DLD1 (cell line): ENCODE measurements around the gene URGCP.

Source experiments
- in situ Hi-C: cut with HindIII; loops from 2 replicates; pipeline ENCODE4 v1.10.0; 2017; ENCODE audit warnings: low sequenced_read_pairs

Gene URGCP, protein sequence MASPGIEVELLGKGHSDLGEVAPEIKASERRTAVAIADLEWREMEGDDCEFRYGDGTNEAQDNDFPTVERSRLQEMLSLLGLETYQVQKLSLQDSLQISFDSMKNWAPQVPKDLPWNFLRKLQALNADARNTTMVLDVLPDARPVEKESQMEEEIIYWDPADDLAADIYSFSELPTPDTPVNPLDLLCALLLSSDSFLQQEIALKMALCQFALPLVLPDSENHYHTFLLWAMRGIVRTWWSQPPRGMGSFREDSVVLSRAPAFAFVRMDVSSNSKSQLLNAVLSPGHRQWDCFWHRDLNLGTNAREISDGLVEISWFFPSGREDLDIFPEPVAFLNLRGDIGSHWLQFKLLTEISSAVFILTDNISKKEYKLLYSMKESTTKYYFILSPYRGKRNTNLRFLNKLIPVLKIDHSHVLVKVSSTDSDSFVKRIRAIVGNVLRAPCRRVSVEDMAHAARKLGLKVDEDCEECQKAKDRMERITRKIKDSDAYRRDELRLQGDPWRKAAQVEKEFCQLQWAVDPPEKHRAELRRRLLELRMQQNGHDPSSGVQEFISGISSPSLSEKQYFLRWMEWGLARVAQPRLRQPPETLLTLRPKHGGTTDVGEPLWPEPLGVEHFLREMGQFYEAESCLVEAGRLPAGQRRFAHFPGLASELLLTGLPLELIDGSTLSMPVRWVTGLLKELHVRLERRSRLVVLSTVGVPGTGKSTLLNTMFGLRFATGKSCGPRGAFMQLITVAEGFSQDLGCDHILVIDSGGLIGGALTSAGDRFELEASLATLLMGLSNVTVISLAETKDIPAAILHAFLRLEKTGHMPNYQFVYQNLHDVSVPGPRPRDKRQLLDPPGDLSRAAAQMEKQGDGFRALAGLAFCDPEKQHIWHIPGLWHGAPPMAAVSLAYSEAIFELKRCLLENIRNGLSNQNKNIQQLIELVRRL

DNA sequence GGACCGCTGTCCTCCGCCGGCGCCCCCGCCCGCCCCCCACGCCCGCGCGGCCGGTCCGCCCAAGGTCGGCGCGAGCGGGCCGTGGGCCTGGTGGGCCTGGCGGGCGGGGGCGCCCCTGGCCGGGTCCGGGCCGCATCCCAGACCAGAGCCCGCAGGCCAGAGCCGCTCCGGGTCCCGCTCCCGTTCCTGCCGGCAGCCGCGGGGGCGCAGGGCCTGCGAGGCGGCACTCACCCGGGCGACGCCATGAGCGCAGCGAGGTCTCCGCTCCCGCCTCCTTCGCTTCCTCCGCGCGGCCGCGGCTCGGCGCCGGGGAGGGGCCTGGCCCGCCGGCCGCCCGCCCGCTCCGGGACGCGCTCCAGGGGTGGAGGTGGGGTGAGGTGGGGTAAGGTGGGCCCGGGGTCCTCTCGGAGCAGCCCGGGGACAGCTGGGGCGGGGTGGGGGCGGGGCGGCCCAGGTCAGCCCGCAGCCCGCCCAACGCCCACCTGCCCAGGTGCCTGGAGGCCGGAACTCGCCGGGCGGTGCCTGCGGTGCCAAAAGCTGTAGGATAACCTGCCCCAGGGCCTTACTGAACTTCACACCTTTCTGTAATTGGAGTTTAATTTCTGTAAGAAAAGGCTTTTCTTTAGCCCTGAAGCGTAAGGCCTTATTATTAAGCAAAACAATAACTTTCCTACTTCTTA lies at the start of gene URGCP:
URGCP (minus strand) TSS at position 266 of the 680 bp plus-strand sequence; CDS start at position 245, 21 bp downstream.
- in situ Hi-C loops, result no loop called here

GRCh38 chr7:43956027-43956426 lies 49.6 kb upstream of the URGCP start:
- in situ Hi-C loops, result no loop called here

- in situ Hi-C loops, result no loop called here
Observed at GRCh38 chr7:43954524-43955228, 48.3 kb upstream of the URGCP start.

DNA sequence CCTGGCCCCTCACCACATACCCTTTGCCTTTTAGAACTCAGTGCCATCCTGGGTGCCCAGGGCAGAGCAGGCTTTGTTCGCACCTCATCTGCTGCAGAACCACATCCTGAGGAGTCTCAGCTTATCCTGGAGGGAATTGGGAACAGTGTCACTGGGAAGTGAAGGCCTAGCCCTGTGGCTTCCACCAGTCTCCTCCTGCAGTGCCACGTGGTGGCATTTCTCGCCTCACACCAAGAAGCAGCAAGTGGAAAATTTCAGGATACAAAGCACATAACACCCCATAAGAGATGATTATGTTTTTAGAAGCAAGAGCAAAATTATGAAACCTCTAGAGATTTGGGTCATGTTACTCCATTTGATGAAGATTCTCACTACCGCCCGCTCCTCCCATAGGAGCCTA lies 46.7 kb upstream of the URGCP start:
- in situ Hi-C loops, result no loop called here

DNA sequence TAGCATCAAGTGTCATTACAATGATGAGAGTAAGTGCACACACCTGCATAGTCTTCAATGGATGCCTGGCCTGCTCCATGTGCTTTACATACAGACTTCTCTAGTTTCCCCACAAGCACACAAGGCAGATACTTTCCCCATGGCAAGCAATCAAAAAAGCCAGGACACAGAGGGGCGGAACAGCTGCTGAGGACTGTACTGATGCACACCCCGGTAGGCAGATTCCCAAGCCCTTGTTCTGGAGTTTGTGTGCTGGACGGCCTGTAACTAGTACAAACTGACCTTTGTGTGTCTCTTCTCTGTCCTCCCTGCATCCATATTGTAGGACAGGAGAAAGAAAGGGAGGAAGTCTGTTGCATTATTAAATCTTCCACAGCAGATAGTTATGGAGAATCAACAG lies 45.6 kb upstream of the URGCP start:
- in situ Hi-C loops, result no loop called here

GRCh38 chr7:43944286-43944685 lies 37.9 kb upstream of the URGCP start:
- in situ Hi-C loops, result no loop called here

GRCh38 chr7:43943417-43944187 lies 37.2 kb upstream of the URGCP start:
- in situ Hi-C loops, result no loop called here

GRCh38 chr7:43942997-43943396 lies 36.6 kb upstream of the URGCP start:
- in situ Hi-C loops, result no loop called here

DNA sequence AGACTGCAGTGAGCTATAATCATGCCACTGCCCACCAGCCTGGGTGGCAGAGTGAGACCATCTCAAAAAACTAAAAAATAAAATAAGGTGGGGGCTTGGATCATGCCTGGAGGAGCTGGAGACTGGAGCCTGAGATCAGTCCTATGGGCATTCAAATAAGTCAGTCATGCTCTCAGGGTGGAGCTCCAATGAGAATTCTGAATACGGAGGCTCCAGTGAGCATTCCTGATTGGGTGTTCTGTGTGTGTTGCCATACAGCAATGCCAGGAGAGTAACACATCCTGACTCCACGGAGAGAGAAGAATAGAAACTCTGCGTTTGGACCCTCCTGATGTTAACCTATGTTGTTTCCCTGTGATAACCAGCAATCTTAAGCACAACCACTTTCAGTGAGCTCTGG lies 35.9 kb upstream of the URGCP start:
- in situ Hi-C loops, result no loop called here

DNA sequence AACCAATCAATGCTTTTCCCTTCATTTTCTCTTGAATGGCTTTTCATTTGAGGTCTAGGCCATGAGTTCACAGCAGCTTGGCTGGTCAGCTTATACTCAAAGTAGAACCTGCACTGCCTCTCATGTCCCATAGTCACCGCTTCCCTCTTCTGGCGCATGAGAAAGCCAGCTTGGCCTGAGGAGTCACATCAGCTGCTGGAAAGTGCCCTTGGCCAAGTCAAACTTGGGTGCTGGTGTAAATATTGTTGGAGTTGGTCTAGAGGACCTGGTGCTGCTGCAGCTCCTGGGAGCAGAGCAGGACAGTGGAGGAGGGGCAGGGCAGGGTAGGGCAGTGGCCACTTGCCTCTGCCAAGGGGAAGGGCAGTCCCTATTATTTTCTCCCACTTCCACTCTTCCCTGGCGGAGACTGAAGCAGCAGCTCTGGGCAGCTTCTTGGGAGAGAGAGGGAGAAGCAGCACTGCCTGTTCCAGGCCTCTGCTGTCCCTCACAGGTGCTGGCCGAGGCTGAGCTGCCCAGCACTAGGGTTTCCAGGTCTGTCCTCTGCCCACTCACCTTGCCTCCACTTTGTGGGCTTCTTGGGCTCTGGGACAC lies 32.6 kb upstream of the URGCP start:
- in situ Hi-C loops, result no loop called here

DNA sequence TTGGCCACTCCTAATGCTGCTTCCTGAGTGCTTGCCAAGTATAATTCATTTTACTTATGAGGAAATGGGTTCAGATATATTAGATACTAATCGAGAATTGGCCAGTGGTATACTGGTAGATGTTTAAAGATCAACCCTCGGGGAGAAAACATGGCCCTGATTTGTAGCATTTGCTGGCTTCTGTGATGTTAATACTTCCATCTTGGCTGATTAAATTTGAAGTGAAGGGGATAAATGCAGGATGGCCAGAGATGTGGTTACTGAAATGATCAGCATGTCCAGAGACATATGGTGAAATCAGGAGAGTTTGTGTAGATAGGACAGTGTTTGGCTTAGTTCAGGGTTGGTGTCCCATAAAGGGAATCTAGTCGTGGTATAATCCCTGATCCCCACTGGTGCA lies 31.0 kb upstream of the URGCP start:
- in situ Hi-C loops, result no loop called here

GRCh38 chr7:43933902-43934560 lies 27.6 kb upstream of the URGCP start:
- in situ Hi-C loops, result no loop called here

GRCh38 chr7:43931346-43931745 lies 24.9 kb upstream of the URGCP start:
- in situ Hi-C loops, result no loop called here

- in situ Hi-C loops, result no loop called here
Observed at GRCh38 chr7:43929529-43930457, 23.4 kb upstream of the URGCP start.

DNA sequence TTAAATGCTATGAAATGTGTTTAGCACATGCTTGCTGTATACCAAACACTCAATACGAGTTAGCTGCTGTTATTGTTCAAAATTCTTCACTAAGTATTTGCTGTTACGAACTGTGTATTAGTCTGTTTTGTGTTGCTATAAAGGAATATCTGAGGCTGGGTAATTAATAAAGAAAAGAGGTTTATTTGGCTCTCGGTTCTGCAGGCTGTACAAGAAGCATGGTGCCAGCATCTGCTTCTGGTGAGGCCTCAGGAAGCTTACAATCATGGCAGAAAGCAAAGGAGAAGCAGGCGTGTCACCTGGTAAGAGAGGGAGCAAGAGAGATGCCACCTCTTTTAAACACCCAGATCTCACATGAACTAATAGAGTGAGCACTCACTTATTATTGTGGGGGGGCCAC lies 21.4 kb upstream of the URGCP start:
- in situ Hi-C loops, result no loop called here

DNA sequence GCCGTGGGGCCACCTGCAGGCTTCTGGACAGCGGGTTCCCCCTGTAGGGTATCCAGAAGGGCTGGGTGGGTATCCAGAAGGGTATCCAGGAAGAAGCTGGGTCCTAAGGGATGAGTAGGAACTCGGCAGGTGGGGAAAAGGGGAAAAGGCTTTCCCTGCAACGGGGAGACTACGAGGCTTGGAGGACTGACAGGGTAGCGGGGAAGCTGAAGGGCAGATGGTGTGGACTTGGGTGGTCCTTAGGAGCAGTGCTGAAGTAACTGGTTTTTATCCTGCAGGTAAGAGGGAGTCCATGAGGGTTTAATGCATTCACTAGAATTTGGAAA lies 20.4 kb upstream of the URGCP start:
- in situ Hi-C loops, result no loop called here

- in situ Hi-C loops, result no loop called here
Observed at GRCh38 chr7:43925984-43926797, 19.8 kb upstream of the URGCP start, which contains the start of gene UBE2D4. Gene UBE2D4 (plus strand): TSS chr7:43926436. CDS start chr7:43926533, 97 bp downstream.
